GM08714 (cell line): ENCODE results near the gene PLEKHO1.
A peak's percentile ranks its signal among the peaks of the same experiment; 100 is the strongest.

ENCODE experiments used
- H3K4me3 ChIP-seq: fragments of 200-500 bp; sonication (Bioruptor generic); 2 replicates; pipeline ENCODE4 v1.5.1; 2014; ENCODE audit warnings: mild to moderate bottlenecking, low read length, inconsistent platforms
- ZNF274 ChIP-seq: IDR thresholded peaks from 2 replicates; pipeline ENCODE4 v1.6.1; 2012; ENCODE audit warnings: mild to moderate bottlenecking, low read depth, low read length

Gene PLEKHO1

GRCh38 chr1:150156868-150157603 is 7.3 kb downstream of the PLEKHO1 start:
- no peak overlapping the region for H3K4me3 ChIP-seq
- TF ChIP-seq ZNF274, result no peak

- peak overlapping the region; percentile 41; the same call in 1 of the 2 replicates for H3K4me3 ChIP-seq
- TF ChIP-seq ZNF274, result no peak
Measured at GRCh38 chr1:150159550-150159949, 9.8 kb downstream of the PLEKHO1 start.

- peak overlapping the region; percentile 64; the same call in 1 of the 2 replicates for H3K4me3 ChIP-seq
- no peak for TF ChIP-seq ZNF274
Measured at GRCh38 chr1:150160964-150161621, 11.4 kb downstream of the PLEKHO1 start.

GRCh38 chr1:150161747-150162581 is 12.2 kb downstream of the PLEKHO1 start:
- no peak for TF ChIP-seq ZNF274
- peak overlapping the region; percentile 29; the same call in 1 of the 2 replicates for H3K4me3 ChIP-seq

- H3K4me3 ChIP-seq, result peak overlapping the region; percentile 29; the same call in 1 of the 2 replicates
- TF ChIP-seq ZNF274, result no peak
Measured at GRCh38 chr1:150162582-150162861, 12.8 kb downstream of the PLEKHO1 start.

- no peak for TF ChIP-seq ZNF274
- H3K4me3 ChIP-seq, result peak overlapping the region; percentile 29; the same call in 1 of the 2 replicates
Measured at GRCh38 chr1:150162862-150163706, 13.4 kb downstream of the PLEKHO1 start.

GRCh38 chr1:150164224-150164623 is 14.5 kb downstream of the PLEKHO1 start:
- no peak overlapping the region for H3K4me3 ChIP-seq
- no peak for TF ChIP-seq ZNF274

GRCh38 chr1:150164779-150165178 is 15.1 kb downstream of the PLEKHO1 start:
- peak overlapping the region; percentile 18; the same call in 1 of the 2 replicates for H3K4me3 ChIP-seq
- no peak for TF ChIP-seq ZNF274

GRCh38 chr1:150165622-150166612 is 16.2 kb downstream of the PLEKHO1 start:
- peak overlapping the region; percentile 2; the same call in 1 of the 2 replicates for H3K4me3 ChIP-seq
- no peak for TF ChIP-seq ZNF274

GRCh38 chr1:150168960-150169601 is 19.4 kb downstream of the PLEKHO1 start:
- H3K4me3 ChIP-seq, result no peak overlapping the region
- no peak for TF ChIP-seq ZNF274

- no peak for TF ChIP-seq ZNF274
- no peak overlapping the region for H3K4me3 ChIP-seq
Measured at GRCh38 chr1:150171801-150172200, 22.1 kb downstream of the PLEKHO1 start.

GRCh38 chr1:150173141-150173585 is 23.4 kb downstream of the PLEKHO1 start:
- TF ChIP-seq ZNF274, result no peak
- H3K4me3 ChIP-seq, result no peak overlapping the region

GRCh38 chr1:150176593-150176992 is 26.9 kb downstream of the PLEKHO1 start:
- TF ChIP-seq ZNF274, result no peak
- H3K4me3 ChIP-seq, result no peak overlapping the region
